Measurements from ENCODE around the gene TMCC2.

The TMCC2 gene

GRCh38 chr1:205301842-205302588 is 74.3 kb downstream of the TMCC2 start:
- peak; percentile 48 for DNase-seq (ENCODE audit: low read depth, low spot score)

GRCh38 chr1:205303247-205303888 is 75.6 kb downstream of the TMCC2 start:
- no peak for DNase-seq (ENCODE audit: low read depth, low spot score)

GRCh38 chr1:205304046-205304694 is 76.4 kb downstream of the TMCC2 start:
- no peak for DNase-seq (ENCODE audit: low read depth, low spot score)

DNA sequence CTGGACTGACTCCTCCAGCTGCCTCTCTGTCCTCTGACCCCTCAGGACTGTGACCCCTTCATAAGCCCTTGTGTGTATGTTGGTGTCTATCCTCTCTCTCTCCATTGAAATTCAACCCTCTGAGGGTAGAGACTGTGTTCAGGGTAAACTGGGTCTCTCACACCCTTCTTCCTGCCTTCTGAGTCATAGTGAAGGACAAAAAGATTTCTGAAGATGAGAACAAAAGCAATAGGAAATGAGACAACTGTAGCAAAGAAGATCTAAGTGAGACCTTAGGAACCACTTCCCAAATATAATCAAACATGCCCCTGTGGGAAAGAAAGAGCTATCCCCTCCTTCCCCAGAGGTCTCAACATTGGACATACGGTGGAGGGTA is 76.9 kb downstream of the TMCC2 start:
- DNase-seq (ENCODE audit: low read depth, low spot score), result no peak

- DNase-seq (ENCODE audit: low read depth, low spot score), result no peak
These were observed 79.3 kb downstream of the TMCC2 start for GRCh38 chr1:205306929-205307566.

- no peak for DNase-seq (ENCODE audit: low read depth, low spot score)
These were observed 82.0 kb downstream of the TMCC2 start for GRCh38 chr1:205309741-205310140.

GRCh38 chr1:205310976-205311704 is 83.4 kb downstream of the TMCC2 start:
- no peak for DNase-seq (ENCODE audit: low read depth, low spot score)

DNA sequence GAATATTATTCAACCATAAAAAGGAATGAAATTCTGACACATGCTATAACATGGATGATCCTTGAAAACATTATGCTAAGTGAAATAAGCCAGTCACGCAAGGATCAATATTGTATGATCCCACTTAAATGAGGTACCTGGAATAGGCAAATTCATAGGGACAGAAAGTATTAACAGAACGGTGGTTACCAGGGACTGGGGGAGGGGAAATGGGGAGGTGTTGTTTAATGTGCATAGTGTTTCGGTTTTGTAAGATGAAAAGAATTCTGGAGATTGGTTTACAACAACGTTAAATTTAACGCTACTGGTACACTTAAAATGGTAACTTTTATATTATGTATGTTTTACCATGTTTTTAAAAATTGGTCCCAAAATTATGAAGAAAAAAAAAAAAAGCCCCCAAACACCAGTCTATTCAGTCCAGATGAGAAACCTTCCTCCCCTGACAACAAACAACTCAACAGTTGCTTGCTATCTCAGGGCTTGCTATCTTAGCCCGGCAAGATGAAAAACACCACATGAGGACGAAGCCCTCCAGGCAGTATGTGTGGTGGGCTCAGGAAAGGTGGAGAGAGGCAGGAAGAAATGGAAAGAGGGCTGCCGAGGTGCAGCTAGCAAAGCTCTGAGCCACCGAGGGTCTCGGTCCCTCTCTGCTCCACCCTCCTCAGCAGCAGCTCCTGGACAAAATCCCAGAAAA is 85.3 kb downstream of the TMCC2 start:
- peak; percentile 85 for DNase-seq (ENCODE audit: low read depth, low spot score)

DNA sequence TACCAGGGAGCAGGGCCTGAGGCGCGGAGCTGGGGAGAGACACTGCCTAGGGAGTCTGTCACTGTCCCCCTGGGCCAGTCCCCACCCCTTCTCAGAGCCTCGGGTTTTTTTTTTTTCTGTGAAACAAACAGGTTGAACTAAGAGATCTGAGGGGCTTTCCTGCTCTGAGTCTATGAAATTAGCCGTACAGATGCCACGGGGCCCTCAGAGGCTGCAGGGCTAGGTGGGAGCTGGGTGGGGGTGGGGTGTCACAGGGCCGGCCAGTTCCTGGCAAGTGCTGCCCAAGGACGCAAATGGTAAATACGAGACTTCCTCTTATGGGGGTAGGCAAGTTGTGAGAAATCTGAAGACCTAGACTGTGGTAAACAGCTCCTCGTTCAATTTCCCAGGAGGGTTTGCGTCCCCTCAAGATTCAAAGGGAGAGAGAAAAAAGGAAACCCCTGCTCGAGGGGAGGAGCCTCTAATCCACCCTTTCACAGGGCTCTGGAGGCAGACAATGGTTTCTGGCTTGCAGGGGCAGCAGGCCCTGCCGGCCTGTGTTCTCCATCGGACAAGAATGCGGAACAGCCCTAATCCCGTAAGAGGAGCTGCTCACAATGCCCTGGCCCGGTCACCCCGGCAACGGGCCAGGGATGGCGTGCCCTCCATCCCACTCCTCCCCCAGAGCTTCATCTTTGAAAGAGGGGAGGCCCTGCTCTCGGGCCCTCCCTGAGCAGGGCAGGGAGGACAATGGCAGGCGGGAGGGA is 86.0 kb downstream of the TMCC2 start:
- DNase-seq (ENCODE audit: low read depth, low spot score), result peak; percentile 97

GRCh38 chr1:205315008-205315618 is 87.4 kb downstream of the TMCC2 start:
- DNase-seq (ENCODE audit: low read depth, low spot score), result no peak

GRCh38 chr1:205316161-205316566 is 88.4 kb downstream of the TMCC2 start:
- no peak for DNase-seq (ENCODE audit: low read depth, low spot score)

- peak; percentile 34 for DNase-seq (ENCODE audit: low read depth, low spot score)
These were observed 89.7 kb downstream of the TMCC2 start for GRCh38 chr1:205317311-205317917.

DNA sequence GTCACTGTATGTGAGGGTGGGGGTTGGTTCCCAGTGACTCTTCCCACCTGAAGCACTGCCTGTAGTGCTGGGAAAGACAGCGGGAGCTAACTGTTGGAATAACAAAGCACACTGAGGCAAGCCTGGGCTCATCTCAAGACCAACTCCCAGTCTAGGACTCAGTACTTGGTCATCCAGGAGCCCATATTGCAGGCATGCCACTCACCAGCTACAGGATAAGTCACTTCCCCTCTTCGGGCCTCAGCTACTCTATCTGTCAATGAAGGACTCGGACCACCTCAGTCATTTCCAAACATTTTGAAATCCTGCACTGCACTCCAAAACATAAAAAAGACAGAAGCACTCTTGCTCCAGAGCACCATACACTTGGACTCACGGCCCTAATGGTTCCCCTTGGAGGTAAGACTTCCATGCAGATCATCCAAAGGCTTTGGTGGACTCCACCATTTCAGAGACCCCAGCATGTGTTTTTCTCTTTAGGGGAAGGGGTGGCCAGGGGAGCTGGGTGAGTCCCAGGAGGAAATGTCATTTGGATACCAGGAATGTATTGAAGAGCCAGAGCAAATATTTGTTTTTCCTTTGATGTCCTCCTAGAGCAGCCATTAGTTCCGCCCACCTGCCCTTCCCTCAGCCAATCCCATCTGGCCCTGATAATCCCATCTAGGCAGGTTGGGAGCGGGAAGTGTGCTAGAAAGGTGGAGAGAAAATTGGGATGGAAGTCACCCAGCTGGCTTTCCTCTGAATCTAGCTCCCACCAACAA is 90.7 kb downstream of the TMCC2 start:
- peak; percentile 75 for DNase-seq (ENCODE audit: low read depth, low spot score)

GRCh38 chr1:205319081-205320018 is 91.6 kb downstream of the TMCC2 start:
- peak; percentile 37 for DNase-seq (ENCODE audit: low read depth, low spot score)

DNA sequence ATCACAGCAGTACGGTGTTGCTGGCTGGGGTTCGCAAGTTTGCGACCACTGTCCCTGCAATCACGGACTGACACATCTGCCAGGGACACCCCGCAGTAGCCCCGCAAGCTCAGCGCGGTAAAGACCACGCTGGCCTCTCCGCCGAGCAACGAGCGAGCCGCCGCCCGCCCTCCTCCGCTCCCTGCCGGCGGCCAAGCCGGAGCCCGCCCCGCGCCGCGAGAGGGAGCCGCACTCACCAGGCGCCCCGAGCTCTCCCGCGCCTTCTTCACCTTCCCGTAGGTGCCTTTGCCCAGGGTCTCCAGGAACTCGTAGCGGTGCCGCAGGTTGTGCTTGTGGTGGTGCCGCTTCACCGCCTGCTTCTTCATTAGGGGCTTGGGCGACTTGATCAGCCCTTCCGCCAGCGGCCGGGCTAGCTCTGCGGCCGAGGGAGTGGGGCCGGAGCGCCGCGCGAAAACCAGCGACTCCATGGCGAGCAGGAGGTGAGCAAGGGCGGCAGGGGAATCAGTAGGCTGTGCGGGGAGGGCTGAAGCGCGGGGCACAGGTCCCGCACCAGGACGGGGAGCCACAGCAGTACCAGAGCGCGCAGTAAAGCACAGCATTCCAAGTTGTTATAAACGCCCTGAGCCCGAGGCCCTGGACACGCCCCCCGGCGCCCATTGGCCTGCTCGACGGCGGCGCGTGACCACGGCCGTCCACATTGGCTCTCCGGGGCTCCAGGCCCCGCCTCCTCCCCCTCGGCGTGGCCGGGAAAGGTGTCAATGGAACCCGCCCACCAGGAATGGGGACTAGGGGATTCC is 93.6 kb downstream of the TMCC2 start, which contains the start of gene NUAK2:
TSS of gene NUAK2 (minus strand) at position 584 of the 797 bp plus-strand sequence. CDS start at position 467, 117 bp downstream.
- peak; percentile 99 for DNase-seq (ENCODE audit: low read depth, low spot score)

DNA sequence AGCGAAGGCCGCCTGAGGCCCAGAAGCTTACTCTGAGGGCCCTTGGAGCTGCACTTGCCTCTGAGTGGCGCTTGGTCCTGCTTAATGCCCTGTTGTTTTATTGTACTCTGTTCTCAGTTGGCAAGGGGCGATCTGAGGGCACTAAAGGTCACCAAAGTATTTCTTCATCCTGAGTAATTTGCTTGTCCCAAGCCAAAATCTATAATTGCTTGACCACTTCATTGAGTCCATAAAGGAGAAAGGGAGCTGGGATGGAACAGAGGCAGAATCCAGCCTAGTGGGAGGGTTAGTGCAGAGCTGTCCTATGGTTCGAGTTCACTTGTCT is 94.2 kb downstream of the TMCC2 start:
- DNase-seq (ENCODE audit: low read depth, low spot score), result no peak
